PC-9 (cell line): Measurements from ENCODE around the gene ACBD3. TPM values are rescaled to one million over a fixed set of nuclear protein-coding genes. Genes with fewer than 3 reads are reported as not detected.

Experiments
- BruUV-seq: library from RNA; stranded (reverse); fragments of 400-500 nt; replicated peaks from 2 replicates; lab custom pipeline; 2021; lab: Mats Ljungman, UMichigan
- CTCF ChIA-PET: fragments of 300-600 bp; sonication (Branson Sonifier 250); formaldehyde crosslinking; loops from one replicate; lab custom pipeline; 2022; ENCODE audit warnings: antibody characterized with exemption; lab: Charles Lee
- POLR2A ChIA-PET: fragments of 300-600 bp; sonication (Branson Sonifier 250); formaldehyde crosslinking; loops from one replicate; lab custom pipeline; 2022; ENCODE audit warnings: antibody characterized with exemption; ENCODE audit not compliant: unreplicated experiment; lab: Charles Lee
- DNase-seq, 2 experiments: peaks; one replicate each; pipeline versions ENCODE4 v3.0.0 to v3.0.0-alpha.2; 2015 to 2022; ENCODE audit warnings: mixed read lengths in 1 of 2
- H2AFZ ChIP-seq: fragments of 200-600 bp; sonication (generic); 2 replicates; pipeline ENCODE4 v1.8.1; 2017; ENCODE audit warnings: antibody characterized with exemption
- H3F3A ChIP-seq: fragments of 200-600 bp; sonication (generic); 2 replicates; pipeline ENCODE4 v1.8.1; 2017; ENCODE audit warnings: antibody characterized with exemption, mild to moderate bottlenecking, low read depth; ENCODE audit not compliant: insufficient read depth
- H3K27ac ChIP-seq: fragments of 200-600 bp; sonication (generic); 2 replicates; pipeline ENCODE4 v1.6.1; 2016; ENCODE audit warnings: mixed run types
- H3K27me3 ChIP-seq: fragments of 200-600 bp; sonication (generic); 2 replicates; pipeline ENCODE4 v1.6.1; 2016; ENCODE audit warnings: low read depth, mixed run types; ENCODE audit not compliant: insufficient read depth
- H3K36me3 ChIP-seq: fragments of 200-600 bp; sonication (generic); 2 replicates; pipeline ENCODE4 v1.6.1; 2016; ENCODE audit warnings: low read depth, mixed run types
- H3K4me1 ChIP-seq: fragments of 200-600 bp; sonication (generic); replicated peaks from 2 replicates; pipeline ENCODE4 v1.6.1; 2016; ENCODE audit warnings: mixed run types; ENCODE audit not compliant: insufficient read depth
- H3K4me2 ChIP-seq: fragments of 200-600 bp; sonication (generic); 2 replicates; pipeline ENCODE4 v1.6.1; 2017; ENCODE audit warnings: mixed run types
- H3K4me3 ChIP-seq: fragments of 200-600 bp; sonication (generic); 2 replicates; pipeline ENCODE4 v1.6.1; 2016; ENCODE audit warnings: mixed run types
- H3K79me2 ChIP-seq: fragments of 200-600 bp; sonication (generic); 2 replicates; pipeline ENCODE4 v1.6.1; 2017; ENCODE audit warnings: low read depth, mixed run types
- H3K9me2 ChIP-seq: fragments of 200-600 bp; sonication (generic); 2 replicates; pipeline ENCODE4 v1.8.1; 2017; ENCODE audit warnings: mild to moderate bottlenecking; ENCODE audit not compliant: insufficient read depth
- H3K9me3 ChIP-seq: fragments of 200-600 bp; sonication (generic); 2 replicates; pipeline ENCODE4 v1.8.1; 2016; ENCODE audit warnings: low read depth; ENCODE audit not compliant: insufficient read depth
- H4K20me1 ChIP-seq: fragments of 200-600 bp; sonication (generic); 2 replicates; pipeline ENCODE4 v1.8.1; 2017; ENCODE audit not compliant: insufficient read depth
- CTCF ChIP-seq: fragments of 200-600 bp; sonication (generic); conservative IDR thresholded peaks from 2 replicates; pipeline ENCODE4 v1.6.1; 2017; ENCODE audit warnings: mixed run types, antibody characterized with exemption, mild to moderate bottlenecking, moderate library complexity
- EZH2 ChIP-seq: fragments of 200-600 bp; sonication (generic); IDR thresholded peaks from 2 replicates; pipeline ENCODE4 v1.8.0; 2017; ENCODE audit warnings: antibody characterized with exemption, low read depth
- intact Hi-C: fragments of 100-400 bp; cut with micrococcal nuclease; formaldehyde crosslinking; loops from one replicate; pipeline ENCODE4 v1.10.0; 2022; ENCODE audit not compliant: unreplicated experiment
- total RNA-seq: library from RNA; stranded (reverse); gene quantifications from 2 replicates; pipeline ENCODE4 v1.2.3, GENCODE V29; 2021

The ACBD3 gene
- total RNA-seq, 1 experiment from 2014 or later, result 46.4 TPM

- CTCF ChIA-PET, result interaction anchor here (0.7 kb wide), 1 partner anchor 123 kb away, joined by 3 read pairs; no protein-coding TSS in a partner anchor
- no TSS peak for BruUV-seq
Measured at GRCh38 chr1:226222686-226223085, 36.1 kb upstream of the ACBD3 start.

GRCh38 chr1:226220473-226221189, 34.1 kb upstream of the ACBD3 start:
- POLR2A ChIA-PET, result no interaction called here
- BruUV-seq, result no TSS peak
- Histone ChIP-seq H3K4me1 (no peaks in the 10 kb centered on the region), H3K27ac (no peak overlapping the region), H3K9me2 (no peaks in the 10 kb centered on the region), H3K4me3 (no peak overlapping the region), H3F3A (peaks cover 5% of the 10 kb centered on the region; the same call in 1 of the 2 replicates), H3K4me2 (no peak overlapping the region), H3K36me3 (no peaks in the 10 kb centered on the region), H2AFZ (no peak overlapping the region; the same call in 1 of the 2 replicates), H3K27me3 (no peaks in the 10 kb centered on the region), H3K9me3 (no peaks in the 10 kb centered on the region), H4K20me1 (no peaks in the 10 kb centered on the region), H3K79me2 (no peaks in the 10 kb centered on the region)
- no peak for TF ChIP-seq CTCF
- no peak for TF ChIP-seq EZH2
- DNase-seq, result no peak
- intact Hi-C loops, result no loop called here
- CTCF ChIA-PET, result no interaction called here

More at GRCh38 chr1:226222686-226223085, 36.1 kb upstream of the ACBD3 start:
- H3K9me2 ChIP-seq, result no peaks in the 10 kb centered on the region
- H3F3A ChIP-seq, result peaks cover 5% of the 10 kb centered on the region; the same call in 1 of the 2 replicates
- no peak overlapping the region for H3K27ac ChIP-seq
- no peaks in the 10 kb centered on the region for H3K27me3 ChIP-seq
- no peaks in the 10 kb centered on the region for H3K36me3 ChIP-seq
- intact Hi-C loops, result no loop called here
- POLR2A ChIA-PET, result no interaction called here
- H3K4me1 ChIP-seq, result no peaks in the 10 kb centered on the region
- H3K9me3 ChIP-seq, result no peaks in the 10 kb centered on the region
- no peak overlapping the region for H3K4me3 ChIP-seq
- no peak for TF ChIP-seq EZH2
- TF ChIP-seq CTCF, result no peak
- no peak for DNase-seq
- no peaks in the 10 kb centered on the region for H3K79me2 ChIP-seq
- H3K4me2 ChIP-seq, result no peak overlapping the region
- H2AFZ ChIP-seq, result no peak overlapping the region
- no peaks in the 10 kb centered on the region for H4K20me1 ChIP-seq

GRCh38 chr1:226217273-226217672, 30.7 kb upstream of the ACBD3 start:
- no peaks in the 10 kb centered on the region for H3K9me3 ChIP-seq
- H3K79me2 ChIP-seq, result no peaks in the 10 kb centered on the region
- no peak overlapping the region for H3K27ac ChIP-seq
- ChIA-PET POLR2A (no interaction called here), CTCF (no interaction called here)
- H3K9me2 ChIP-seq, result no peaks in the 10 kb centered on the region
- no peaks in the 10 kb centered on the region for H4K20me1 ChIP-seq
- H3K4me1 ChIP-seq, result no peaks in the 10 kb centered on the region
- no peak overlapping the region for H3K4me3 ChIP-seq
- DNase-seq, result no peak
- no peak overlapping the region for H2AFZ ChIP-seq
- no peaks in the 10 kb centered on the region for H3F3A ChIP-seq
- intact Hi-C loops, result no loop called here
- BruUV-seq, result no TSS peak
- H3K36me3 ChIP-seq, result no peaks in the 10 kb centered on the region
- TF ChIP-seq EZH2 (no peak), CTCF (no peak)
- no peak overlapping the region for H3K4me2 ChIP-seq
- H3K27me3 ChIP-seq, result no peaks in the 10 kb centered on the region
